Spleen (tissue), 7 donors: ENCODE results near the gene PHLDB1.

ENCODE experiments used
- CTCF ChIP-seq, 11 experiments: fragments of 200-600 bp in 7 of 11; fragments of 450-650 bp in 4 of 11; sonication (generic) in 4 of 11; IDR thresholded peaks in 8 of 11; conservative IDR thresholded peaks in 3 of 11; 1 replicate in 7 of 11; 2 replicates in 4 of 11; pipeline versions ENCODE4 v1.4.0 to v1.8.0; 2016 to 2021; ENCODE audit warnings: antibody characterized with exemption in 11 of 11, inconsistent platforms in 4 of 11, mild to moderate bottlenecking in 1 of 11
- POLR2A ChIP-seq, 3 donors: fragments of 450-650 bp; IDR thresholded peaks; one replicate each; pipeline ENCODE4 v1.5.1; 2017; ENCODE audit warnings: antibody characterized with exemption in 3 of 3, mild to moderate bottlenecking in 1 of 3
- donor health status: DM: no; HTN: no; CAD: no; lungs with moderate emphysema.
- donor health status: DM: no; HTN: no; CAD: no.
- donor health status: DM: no; HTN: no; CAD: no.

- no peak for TF ChIP-seq CTCF (IDR thresholded peaks at IDR 0.05 in 8 of 11, conservative IDR thresholded peaks at IDR 0.05 in 3 of 11)
- no peak for TF ChIP-seq POLR2A (IDR thresholded peaks at IDR 0.05)
These were observed 14.6 kb upstream of the PHLDB1 start for GRCh38 chr11:118592616-118593367.
